Gastrocnemius medialis (tissue), 4 donors: Measurements from ENCODE around the gene GMNN. TPM values are rescaled to one million over a fixed set of nuclear protein-coding genes. Genes with fewer than 3 reads are reported as not detected.

ENCODE experiments used
- ATAC-seq, 2 donors: fragments of 150-250 bp; one replicate each; pipeline ENCODE4 v1.9.1; 2016
- DNase-seq, 2 donors: peaks; one replicate each; pipeline ENCODE4 v3.0.0-alpha.2; 2019
- H3K27ac ChIP-seq, 4 donors: fragments of 200-600 bp; sonication (generic); 1 replicate in 1 of 4; 2 replicates in 3 of 4; pipeline ENCODE4 v1.5.1; 2016 to 2018; ENCODE audit warnings: mild to moderate bottlenecking in 2 of 4, moderate library complexity in 1 of 4
- H3K27me3 ChIP-seq, 3 donors: fragments of 200-600 bp; sonication (generic) in 2 of 3; 1 replicate in 1 of 3; 2 replicates in 2 of 3; pipeline versions ENCODE4 v1.5.1 to v1.6.0; 2016 to 2019; ENCODE audit warnings: mild to moderate bottlenecking in 1 of 3, moderate library complexity in 1 of 3
- H3K36me3 ChIP-seq, 2 donors: fragments of 200-600 bp; sonication (generic) in 1 of 2; one replicate each; pipeline ENCODE4 v1.5.1; 2017 to 2018
- H3K4me1 ChIP-seq, 2 donors: fragments of 200-600 bp; sonication (generic) in 1 of 2; one replicate each; pipeline ENCODE4 v1.5.1; 2016 to 2017; ENCODE audit warnings: mild to moderate bottlenecking in 2 of 2
- H3K4me3 ChIP-seq, 4 donors: fragments of 200-600 bp; sonication (generic) in 3 of 4; 1 replicate in 1 of 4; 2 replicates in 3 of 4; pipeline ENCODE4 v1.5.1; 2016 to 2019; ENCODE audit warnings: mild to moderate bottlenecking in 2 of 4
- H3K9me3 ChIP-seq, 3 donors: fragments of 200-600 bp; sonication (generic) in 2 of 3; 1 replicate in 1 of 3; 2 replicates in 2 of 3; pipeline ENCODE4 v1.5.1; 2016 to 2019
- POLR2A ChIP-seq, 2 donors: fragments of 450-650 bp; IDR thresholded peaks; one replicate each; pipeline ENCODE4 v1.6.1; 2017; ENCODE audit warnings: antibody characterized with exemption in 2 of 2, mild to moderate bottlenecking in 2 of 2, moderate library complexity in 2 of 2
- in situ Hi-C, 4 donors: fragments of 200-750 bp; cut with MboI; loops; one replicate each; pipeline versions ENCODE4 v1.15.0 to v1.8.0; 2017; ENCODE audit warnings: low sequenced_read_pairs in 4 of 4
- intact Hi-C: fragments of 100-400 bp; cut with DNase I; formaldehyde crosslinking; loops from one replicate; pipeline ENCODE4 v1.15.1; 2023; ENCODE audit warnings: low total_unique reads
- total RNA-seq, 4 donors: library from RNA; depleted of rRNA; stranded (reverse); fragments of >200 nt; gene quantifications; one replicate each; pipeline versions ENCODE4 v1.1.0 to v1.2.3, GENCODE V29; 2016
- TF ChIP-seq, protein P1 (sequence below), 5 experiments: fragments of 450-650 bp in 3 of 5; fragments of 200-600 bp in 2 of 5; sonication (generic) in 2 of 5; IDR thresholded peaks in 4 of 5; conservative IDR thresholded peaks in 1 of 5; 1 replicate in 4 of 5; 2 replicates in 1 of 5; pipeline ENCODE4 v1.5.1; 2016 to 2019; ENCODE audit warnings: antibody characterized with exemption in 5 of 5, mild to moderate bottlenecking in 3 of 5, moderate library complexity in 3 of 5

The GMNN gene
- total RNA-seq, 4 donors from 2014 or later, result 2.6 to 4.4 (median 3.3) TPM

DNA sequence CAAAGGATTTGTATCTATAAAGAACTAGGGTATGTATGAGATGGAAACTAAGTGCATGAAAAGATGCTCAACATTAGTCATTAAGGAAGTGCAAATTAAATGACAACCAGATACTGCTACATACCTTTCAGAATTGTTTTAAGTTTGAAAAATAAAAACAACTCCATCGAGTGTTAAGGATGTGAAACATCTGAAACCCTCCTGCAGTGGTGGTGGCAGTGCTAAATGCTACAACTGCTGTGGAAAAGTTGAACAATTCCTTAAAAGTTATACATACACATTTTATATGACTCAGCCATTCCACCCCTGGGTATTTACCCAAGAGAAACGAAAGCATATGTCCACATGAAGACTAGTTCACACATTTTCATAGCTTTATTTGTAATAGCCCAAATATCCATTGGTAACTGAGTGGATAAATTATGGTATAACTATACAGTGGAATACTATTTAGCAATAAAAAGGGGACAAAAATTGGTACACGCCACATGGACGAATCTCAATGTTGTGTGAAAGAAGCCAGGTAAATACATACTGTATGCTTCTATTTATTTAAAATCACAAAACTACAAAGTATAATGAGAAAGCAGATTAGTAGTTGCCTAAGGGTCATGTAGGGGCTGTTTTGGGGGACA lies 13.4 kb downstream of the GMNN start:
- in situ Hi-C loops (no loop called here), intact Hi-C loops (no loop called here)
- no peak for TF ChIP-seq POLR2A (IDR thresholded peaks at IDR 0.05)
- TF ChIP-seq, protein P1, sequence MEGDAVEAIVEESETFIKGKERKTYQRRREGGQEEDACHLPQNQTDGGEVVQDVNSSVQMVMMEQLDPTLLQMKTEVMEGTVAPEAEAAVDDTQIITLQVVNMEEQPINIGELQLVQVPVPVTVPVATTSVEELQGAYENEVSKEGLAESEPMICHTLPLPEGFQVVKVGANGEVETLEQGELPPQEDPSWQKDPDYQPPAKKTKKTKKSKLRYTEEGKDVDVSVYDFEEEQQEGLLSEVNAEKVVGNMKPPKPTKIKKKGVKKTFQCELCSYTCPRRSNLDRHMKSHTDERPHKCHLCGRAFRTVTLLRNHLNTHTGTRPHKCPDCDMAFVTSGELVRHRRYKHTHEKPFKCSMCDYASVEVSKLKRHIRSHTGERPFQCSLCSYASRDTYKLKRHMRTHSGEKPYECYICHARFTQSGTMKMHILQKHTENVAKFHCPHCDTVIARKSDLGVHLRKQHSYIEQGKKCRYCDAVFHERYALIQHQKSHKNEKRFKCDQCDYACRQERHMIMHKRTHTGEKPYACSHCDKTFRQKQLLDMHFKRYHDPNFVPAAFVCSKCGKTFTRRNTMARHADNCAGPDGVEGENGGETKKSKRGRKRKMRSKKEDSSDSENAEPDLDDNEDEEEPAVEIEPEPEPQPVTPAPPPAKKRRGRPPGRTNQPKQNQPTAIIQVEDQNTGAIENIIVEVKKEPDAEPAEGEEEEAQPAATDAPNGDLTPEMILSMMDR (IDR thresholded peaks at IDR 0.05 in 4 of 5, conservative IDR thresholded peaks at IDR 0.05 in 1 of 5), result no peak
- Histone ChIP-seq H3K4me1 (no peaks in the 10 kb centered on the region), H3K9me3 (no peaks in the 10 kb centered on the region), H3K36me3 (peaks cover 0 to 20% of the 10 kb centered on the region in 2 donors), H3K4me3 (no peak overlapping the region), H3K27ac (no peak overlapping the region), H3K27me3 (no peaks in the 10 kb centered on the region)
- ATAC-seq (no peak), DNase-seq (no peak)

DNA sequence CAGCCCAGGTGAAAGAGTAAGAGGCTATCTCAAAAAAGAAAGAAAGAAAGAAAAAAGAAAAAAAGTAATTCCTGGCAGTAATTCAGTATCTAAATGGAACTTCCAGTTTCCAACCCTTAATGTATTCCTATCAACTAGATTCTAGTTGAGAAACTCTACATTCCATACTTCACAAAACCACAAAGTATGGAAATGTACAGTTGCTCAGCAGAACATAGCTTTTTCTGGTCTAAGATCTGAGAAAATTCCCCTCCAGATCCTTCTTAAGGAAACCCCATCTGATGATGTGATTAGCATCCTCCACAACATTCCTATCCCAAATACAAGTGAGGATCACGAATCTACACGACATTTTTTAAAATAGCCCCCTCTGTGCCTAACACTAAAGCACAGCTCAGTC lies 20.4 kb downstream of the GMNN start:
- DNase-seq (no peak), ATAC-seq (no peak)
- no peaks in the 10 kb centered on the region for H3K27me3 ChIP-seq
- no peak overlapping the region for H3K27ac ChIP-seq
- H3K36me3 ChIP-seq, result no peaks in the 10 kb centered on the region
- TF ChIP-seq POLR2A (IDR thresholded peaks at IDR 0.05), result no peak
- TF ChIP-seq, protein P1 (IDR thresholded peaks at IDR 0.05 in 4 of 5, conservative IDR thresholded peaks at IDR 0.05 in 1 of 5), result no peak
- intact Hi-C loops, result no loop called here
- H3K4me3 ChIP-seq, result no peak overlapping the region
- H3K9me3 ChIP-seq, result no peaks in the 10 kb centered on the region
- no peaks in the 10 kb centered on the region for H3K4me1 ChIP-seq
- in situ Hi-C loops, result no loop called here

DNA sequence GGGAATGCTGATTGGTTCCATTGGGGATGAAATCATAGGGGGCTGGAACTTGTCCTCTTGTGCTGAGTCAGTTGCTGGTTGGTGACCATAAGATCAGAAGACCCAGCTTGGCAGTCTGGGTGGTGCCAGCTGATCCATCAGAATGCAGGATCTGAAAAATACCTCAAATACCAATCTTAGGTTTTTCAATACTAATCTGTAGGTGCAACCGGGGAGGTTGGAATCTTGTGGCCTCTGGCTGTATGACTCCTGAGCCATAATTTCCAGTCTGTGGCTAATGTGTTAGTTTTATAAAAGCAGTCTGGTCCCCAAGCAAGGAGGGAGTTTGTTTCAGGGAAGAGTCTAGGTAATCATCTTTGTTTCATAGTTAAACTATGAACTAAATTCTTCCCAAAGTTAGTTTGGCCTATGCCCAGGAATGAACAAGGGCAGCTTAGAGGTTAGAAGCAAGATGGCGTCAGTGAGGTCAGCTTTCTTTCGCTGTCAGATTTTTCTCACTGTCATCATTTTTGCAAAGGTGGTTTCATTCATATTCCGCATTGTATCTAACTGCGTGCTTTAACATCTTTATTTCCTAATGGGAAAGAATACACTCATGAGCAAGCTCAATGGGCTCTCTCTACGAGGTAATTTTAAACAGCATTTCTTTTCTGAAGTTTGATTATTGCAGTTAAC lies 22.0 kb downstream of the GMNN start:
- intact Hi-C loops, result no loop called here
- DNase-seq (no peak), ATAC-seq (no peak)
- Histone ChIP-seq H3K4me1 (no peaks in the 10 kb centered on the region), H3K9me3 (no peaks in the 10 kb centered on the region), H3K4me3 (no peak overlapping the region), H3K36me3 (no peaks in the 10 kb centered on the region), H3K27me3 (no peaks in the 10 kb centered on the region), H3K27ac (no peak overlapping the region)
- TF ChIP-seq, protein P1 (IDR thresholded peaks at IDR 0.05 in 4 of 5, conservative IDR thresholded peaks at IDR 0.05 in 1 of 5), result no peak
- no peak for TF ChIP-seq POLR2A (IDR thresholded peaks at IDR 0.05)
- in situ Hi-C loops, result no loop called here

DNA sequence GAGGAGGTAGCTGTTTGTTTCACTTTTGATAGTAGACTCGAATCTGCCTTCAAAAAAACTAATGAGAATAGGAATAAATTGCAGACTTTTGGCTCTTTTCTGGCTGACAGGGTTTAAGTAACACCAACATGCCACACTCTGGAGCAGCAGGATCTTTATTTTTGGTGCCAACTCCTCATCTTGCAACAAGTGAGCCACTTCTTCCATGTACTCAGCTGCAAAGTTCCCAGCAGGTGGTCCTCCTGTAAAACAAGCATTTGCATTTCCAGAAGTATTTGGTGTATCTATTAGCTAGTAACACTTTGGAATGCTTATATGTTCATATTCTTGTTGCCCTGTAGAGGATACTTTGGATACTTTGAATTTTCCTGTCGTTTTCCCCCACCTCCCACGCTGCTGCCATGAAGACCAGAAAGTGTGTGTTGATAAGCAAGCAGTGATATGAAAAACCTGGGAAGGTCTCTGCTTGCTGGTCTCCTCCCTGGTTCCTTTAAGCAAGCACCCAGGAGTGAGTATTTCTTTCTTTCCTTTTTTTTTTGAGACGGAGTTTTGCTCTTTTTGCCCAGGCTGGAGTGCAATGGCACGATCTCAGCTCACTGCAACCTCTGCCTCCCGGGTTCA lies 23.0 kb downstream of the GMNN start:
- intact Hi-C loops, result no loop called here
- no peaks in the 10 kb centered on the region for H3K27me3 ChIP-seq
- DNase-seq, result no peak
- no peak for ATAC-seq
- H3K4me1 ChIP-seq, result no peaks in the 10 kb centered on the region
- H3K36me3 ChIP-seq, result no peaks in the 10 kb centered on the region
- H3K27ac ChIP-seq, result no peak overlapping the region
- TF ChIP-seq POLR2A (IDR thresholded peaks at IDR 0.05), result no peak
- TF ChIP-seq, protein P1 (IDR thresholded peaks at IDR 0.05 in 4 of 5, conservative IDR thresholded peaks at IDR 0.05 in 1 of 5), result no peak
- no peak overlapping the region for H3K4me3 ChIP-seq
- no peaks in the 10 kb centered on the region for H3K9me3 ChIP-seq
- in situ Hi-C loops, result no loop called here
